Neural cell (in vitro differentiated cells): Measurements from ENCODE around the gene OGFR.

ENCODE experiments used
- CTCF ChIP-seq: fragments of 450-650 bp; IDR thresholded peaks from 2 replicates; pipeline ENCODE4 v1.5.1; 2014; ENCODE audit warnings: antibody characterized with exemption, mild to moderate bottlenecking, moderate library complexity; ENCODE audit not compliant: poor library complexity, severe bottlenecking
- EP300 ChIP-seq: fragments of 450-650 bp; conservative IDR thresholded peaks from 2 replicates; pipeline ENCODE4 v1.6.1; 2014; ENCODE audit warnings: antibody characterized with exemption, mild to moderate bottlenecking, moderate library complexity; ENCODE audit not compliant: poor library complexity, severe bottlenecking
- EZH2 ChIP-seq: fragments of 200-600, 300-800 bp; shearing (Covaris generic), sonication (generic); IDR thresholded peaks from 2 replicates; pipeline ENCODE4 v1.6.1; 2014; ENCODE audit warnings: antibody characterized with exemption, low read length, borderline replicate concordance, mild to moderate bottlenecking; ENCODE audit not compliant: insufficient read depth, poor library complexity, severe bottlenecking
- RAD21 ChIP-seq: fragments of 450-650 bp; conservative IDR thresholded peaks from 2 replicates; pipeline ENCODE4 v1.6.1; 2014; ENCODE audit warnings: antibody characterized with exemption, mild to moderate bottlenecking, moderate library complexity
- REST ChIP-seq: IDR thresholded peaks from 2 replicates; pipeline ENCODE4 v1.6.1; 2012; ENCODE audit warnings: borderline replicate concordance

DNA sequence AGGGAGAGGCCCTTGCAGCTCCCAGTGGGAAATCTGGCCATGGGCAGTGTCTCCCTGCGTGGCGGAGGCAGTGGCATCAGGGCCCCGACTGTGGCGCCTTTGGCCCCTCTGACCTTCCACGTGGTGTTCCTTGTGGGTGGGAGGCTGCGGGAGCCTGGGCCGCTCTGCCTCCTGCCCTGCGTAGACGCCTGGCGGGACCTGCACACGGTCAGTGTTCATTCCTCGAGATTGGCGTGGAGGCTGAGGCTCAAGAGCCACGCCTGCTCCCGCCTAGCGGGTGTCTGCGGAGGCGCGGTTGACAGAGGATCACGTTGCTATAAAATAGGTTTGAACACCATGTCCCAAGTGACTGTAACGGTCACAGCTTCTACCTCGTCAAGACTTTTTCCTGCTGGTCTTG, 26.2 kb downstream of the OGFR start:
- TF ChIP-seq CTCF, result no peak
- no peak for TF ChIP-seq EP300
- TF ChIP-seq EZH2, result no peak
- no peak for TF ChIP-seq RAD21
- TF ChIP-seq REST, result no peak
